Epithelial cell of esophagus (primary cell): ENCODE results near the gene AKAP8.
"Not testable (repeated sequence)": the region's sequence is repeated elsewhere in the genome, so short reads cannot be mapped to it uniquely, and the experiment has no call there.

ENCODE experiments used
- DNase-seq: peaks from one replicate; pipeline ENCODE4 v3.0.0; 2010; ENCODE audit warnings: low read depth
- H3K4me3 ChIP-seq: 2 replicates; pipeline ENCODE4 v1.5.1; 2011; ENCODE audit warnings: mild to moderate bottlenecking, low read length, control low read depth
- TF ChIP-seq, protein P1 (sequence below): IDR thresholded peaks from 2 replicates; pipeline ENCODE4 v1.5.1; 2011; ENCODE audit warnings: low read depth, mild to moderate bottlenecking, low read length, control low read depth, inconsistent platforms; ENCODE audit not compliant: insufficient read depth; ENCODE audit errors: missing control alignments

Gene AKAP8

DNA sequence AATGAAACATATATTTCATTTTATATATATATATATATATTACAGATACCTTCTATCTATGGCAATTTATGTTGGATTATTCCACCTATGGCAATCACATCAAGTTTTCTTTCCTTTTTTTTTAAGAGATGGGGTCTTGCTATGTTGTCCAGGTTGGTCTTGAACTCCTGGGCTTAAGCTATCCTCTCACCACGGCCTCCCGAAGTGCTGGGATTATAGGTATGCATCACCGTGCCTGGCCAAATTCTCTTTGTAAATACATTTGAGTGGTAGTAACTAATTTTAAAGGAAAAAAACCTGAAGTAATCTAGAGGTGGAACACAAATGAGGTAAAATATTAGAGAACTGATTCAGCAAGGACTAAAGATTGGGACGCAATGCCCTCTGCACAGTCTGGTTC lies 25.7 kb downstream of the AKAP8 start:
- DNase-seq = no peak
- H3K4me3 ChIP-seq = no peak overlapping the region
- TF ChIP-seq, protein P1, sequence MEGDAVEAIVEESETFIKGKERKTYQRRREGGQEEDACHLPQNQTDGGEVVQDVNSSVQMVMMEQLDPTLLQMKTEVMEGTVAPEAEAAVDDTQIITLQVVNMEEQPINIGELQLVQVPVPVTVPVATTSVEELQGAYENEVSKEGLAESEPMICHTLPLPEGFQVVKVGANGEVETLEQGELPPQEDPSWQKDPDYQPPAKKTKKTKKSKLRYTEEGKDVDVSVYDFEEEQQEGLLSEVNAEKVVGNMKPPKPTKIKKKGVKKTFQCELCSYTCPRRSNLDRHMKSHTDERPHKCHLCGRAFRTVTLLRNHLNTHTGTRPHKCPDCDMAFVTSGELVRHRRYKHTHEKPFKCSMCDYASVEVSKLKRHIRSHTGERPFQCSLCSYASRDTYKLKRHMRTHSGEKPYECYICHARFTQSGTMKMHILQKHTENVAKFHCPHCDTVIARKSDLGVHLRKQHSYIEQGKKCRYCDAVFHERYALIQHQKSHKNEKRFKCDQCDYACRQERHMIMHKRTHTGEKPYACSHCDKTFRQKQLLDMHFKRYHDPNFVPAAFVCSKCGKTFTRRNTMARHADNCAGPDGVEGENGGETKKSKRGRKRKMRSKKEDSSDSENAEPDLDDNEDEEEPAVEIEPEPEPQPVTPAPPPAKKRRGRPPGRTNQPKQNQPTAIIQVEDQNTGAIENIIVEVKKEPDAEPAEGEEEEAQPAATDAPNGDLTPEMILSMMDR = no peak

DNA sequence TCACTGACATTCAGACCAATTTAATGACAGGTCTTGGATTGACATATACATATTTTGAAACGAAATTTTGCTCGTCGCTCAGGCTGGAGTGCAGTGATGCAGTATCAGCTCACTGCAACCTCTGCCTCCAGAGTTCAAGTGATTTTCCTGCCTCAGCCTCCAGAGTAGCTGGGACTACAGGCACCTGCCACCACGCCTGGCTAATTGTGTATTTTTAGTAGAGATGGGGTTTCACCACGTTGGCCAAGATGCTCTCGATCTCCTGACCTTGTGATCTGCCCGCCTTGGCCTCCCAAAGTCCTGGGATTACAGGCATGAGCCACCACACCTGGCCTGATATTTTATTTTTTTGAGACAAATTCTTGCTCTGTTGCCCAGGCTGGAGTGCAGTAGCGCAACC lies 27.1 kb downstream of the AKAP8 start:
- DNase-seq, H3K4me3 ChIP-seq: not testable (repeated sequence)

DNA sequence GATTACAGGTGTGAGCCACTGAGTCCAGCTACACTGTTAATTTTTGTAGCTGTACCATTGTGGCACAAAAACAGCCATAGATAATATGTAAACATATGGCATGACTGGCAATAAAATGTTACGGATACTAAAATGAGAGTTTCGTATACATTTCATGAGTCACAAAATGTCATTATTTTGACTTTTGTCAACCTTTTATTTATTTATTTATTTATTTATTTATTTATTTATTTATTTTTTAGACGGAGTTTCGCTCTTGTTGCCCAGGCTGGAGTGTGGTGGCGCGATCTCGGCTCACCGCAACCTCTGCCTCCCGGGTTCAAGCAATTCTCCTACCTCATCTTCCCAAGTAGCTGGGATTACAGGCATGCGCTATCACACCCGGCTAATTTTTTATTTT lies 38.3 kb downstream of the AKAP8 start:
- not testable (repeated sequence) for DNase-seq, H3K4me3 ChIP-seq

DNA sequence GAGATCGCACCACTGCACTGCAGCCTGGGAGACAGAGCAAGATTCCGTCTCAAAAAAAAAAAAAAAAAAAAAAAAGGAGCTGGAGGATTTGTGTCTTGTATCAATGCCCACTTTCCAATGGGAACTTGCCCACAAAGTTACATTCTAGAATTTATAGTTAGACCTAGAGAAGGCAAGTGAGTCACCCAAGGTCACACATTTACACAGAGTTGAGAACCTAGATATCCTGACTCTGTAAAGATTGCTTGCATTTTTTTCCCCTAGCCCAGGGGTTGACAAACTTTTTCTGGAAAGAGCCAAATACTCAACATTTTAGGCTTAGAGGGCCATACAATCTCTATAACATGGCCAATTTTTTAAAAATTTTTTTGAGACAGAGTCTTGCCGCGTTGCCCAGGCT lies 39.5 kb downstream of the AKAP8 start:
- H3K4me3 ChIP-seq = no peak overlapping the region
- no peak for DNase-seq

DNA sequence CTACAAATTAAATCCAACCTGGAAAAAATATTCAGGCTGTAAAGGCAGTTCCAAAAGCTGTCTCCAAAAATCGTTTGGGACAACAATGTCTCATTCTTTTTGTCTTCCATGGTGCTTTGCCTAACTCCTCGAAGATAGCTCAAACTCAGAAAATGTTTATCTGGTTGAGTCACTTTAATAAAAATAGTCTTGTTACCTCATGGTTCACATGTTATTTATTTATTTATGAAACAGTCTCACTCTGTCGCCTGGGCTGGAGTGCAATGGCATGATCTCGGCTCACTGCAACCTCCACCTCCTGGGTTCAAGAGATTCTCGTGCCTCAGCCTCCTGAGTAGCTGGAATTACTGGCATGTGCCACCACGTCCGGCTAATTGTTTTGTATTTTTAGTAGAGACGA lies 42.4 kb downstream of the AKAP8 start:
- no peak overlapping the region for H3K4me3 ChIP-seq
- TF ChIP-seq, protein P1 = no peak
- DNase-seq = no peak

More for the DNA sequence above, 39.5 kb downstream of the AKAP8 start:
- TF ChIP-seq, protein P1 = no peak

DNA sequence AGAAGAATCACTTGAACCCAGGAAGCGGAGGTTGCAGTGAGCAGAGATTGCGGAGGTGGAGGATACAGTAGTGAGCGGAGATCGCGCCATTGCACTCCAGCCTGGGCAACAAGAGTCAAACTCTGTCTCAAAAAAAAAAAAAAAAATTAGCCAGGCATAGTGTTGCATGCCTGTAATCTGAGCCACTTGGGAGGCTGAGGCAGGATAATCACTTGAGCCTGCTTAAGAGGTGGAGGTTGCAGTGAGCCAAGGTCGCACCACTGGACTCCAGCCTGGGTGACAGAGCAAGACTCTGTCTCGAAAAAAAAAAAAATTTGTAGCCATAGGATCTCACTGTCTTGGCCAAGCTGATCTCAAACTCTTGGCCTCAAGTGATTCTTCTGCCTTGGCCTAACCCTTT lies 43.6 kb downstream of the AKAP8 start:
- DNase-seq, H3K4me3 ChIP-seq: not testable (repeated sequence)

DNA sequence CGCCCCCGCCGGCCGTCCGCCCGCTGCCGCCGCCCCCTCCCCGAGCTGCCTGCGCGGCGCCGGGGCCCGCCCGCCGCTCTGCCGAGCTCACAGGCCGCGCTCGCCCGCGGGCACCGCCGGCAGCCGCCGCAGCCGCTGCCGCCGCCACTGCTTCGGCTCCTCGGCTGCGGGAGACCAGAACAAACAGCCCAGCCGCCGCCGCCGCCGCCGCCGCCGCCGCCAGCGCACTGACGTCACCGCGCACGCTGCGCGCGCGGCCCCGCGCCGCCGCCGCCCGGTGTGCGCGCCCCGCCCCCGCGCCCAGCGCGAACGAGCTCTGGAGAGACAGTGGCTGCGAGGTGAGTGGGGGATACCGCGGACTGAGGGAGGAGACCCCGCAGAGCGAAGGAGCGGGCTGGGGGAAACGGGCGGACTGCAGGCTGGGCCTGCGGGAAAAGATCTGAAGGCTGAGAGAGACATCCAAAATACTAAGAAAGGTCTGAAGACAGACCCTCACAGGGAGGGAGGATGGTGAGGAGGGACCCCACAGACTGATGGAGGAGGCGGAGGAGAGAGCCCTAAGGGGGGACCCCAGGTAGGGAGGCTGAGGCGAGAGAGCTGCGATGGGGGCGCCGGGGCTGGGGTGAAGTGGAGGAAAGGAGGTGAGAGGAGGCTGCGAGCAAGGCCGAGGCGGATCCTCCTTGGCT lies 47.1 kb downstream of the AKAP8 start, which contains the start of gene BRD4:
Gene BRD4, minus strand, starts transcription at position 229 of the 686 bp plus-strand sequence. CDS start 59,440 bp downstream, outside the sequence.
- peak; percentile 61 for DNase-seq
- H3K4me3 ChIP-seq = peak within 1 kb of the TSS; percentile 95
- TF ChIP-seq, protein P1 = no peak

DNA sequence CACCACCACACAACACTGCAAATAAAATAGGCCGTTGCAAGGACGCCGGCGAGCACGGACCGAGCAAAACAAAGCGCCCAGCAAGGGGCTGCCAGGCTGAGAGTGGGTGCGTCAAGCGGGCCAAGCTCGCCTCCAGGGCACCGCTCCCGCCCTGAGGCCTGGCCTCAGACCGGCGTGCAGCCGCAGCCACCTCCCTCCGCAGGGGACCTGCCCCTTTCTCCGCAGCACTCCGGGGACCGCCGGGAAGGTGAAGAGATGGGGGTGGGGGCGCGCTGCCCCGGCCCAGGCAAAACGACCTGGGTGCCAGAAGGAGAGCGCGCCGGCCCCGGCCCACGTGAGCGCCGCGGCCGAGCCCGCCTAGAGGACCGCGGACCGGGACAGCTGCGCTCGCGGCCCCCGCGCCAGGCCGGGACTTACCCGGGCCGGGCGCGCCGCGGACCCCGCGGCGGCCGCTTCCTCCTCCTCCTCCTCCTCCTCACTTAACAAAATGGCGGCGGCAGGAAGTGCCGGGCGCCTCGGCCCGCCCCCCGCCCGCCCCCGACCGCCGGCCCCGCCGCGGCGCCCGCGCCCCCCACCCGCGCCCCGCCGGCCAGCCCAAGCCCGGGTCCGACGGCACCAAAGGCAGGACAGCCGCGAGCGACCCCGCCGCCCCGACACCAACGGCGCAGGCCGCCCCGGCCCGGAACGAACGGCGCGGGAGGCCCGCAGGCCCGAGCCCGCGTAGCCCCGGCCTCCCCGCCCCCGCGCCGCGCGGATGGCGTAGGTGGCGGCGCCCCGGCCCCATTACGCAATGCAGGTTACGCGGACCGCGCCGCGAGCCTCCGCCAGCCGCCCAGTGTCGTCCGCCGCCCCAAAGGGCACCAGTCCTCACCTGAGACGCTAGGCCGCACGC lies 47.9 kb downstream of the AKAP8 start:
- peak; percentile 66 for DNase-seq
- peak overlapping the region; percentile 95 for H3K4me3 ChIP-seq
- TF ChIP-seq, protein P1 = no peak
